IMR-90 (cell line): ENCODE results near the gene EMX1. TPM values are rescaled to one million over a fixed set of nuclear protein-coding genes. Genes with fewer than 3 reads are reported as not detected.

ENCODE experiments used
- ATAC-seq: fragments of 200-7000 bp; cut with Tn5 transposase; 2 replicates; pipeline ENCODE4 v1.9.1; 2020; ENCODE audit warnings: low read depth, mild to moderate bottlenecking, moderate library complexity
- BruUV-seq: library from RNA; stranded (reverse); fragments of 400-500 nt; replicated peaks from 2 replicates; lab custom pipeline; 2021; lab: Mats Ljungman, UMichigan
- CTCF ChIA-PET: fragments of 300-600 bp; formaldehyde crosslinking; extraction: SDS; loops from one replicate; lab custom pipeline; 2021; ENCODE audit warnings: antibody characterized with exemption; lab: Yijun Ruan, JAX
- POLR2A ChIA-PET: fragments of 300-600 bp; sonication (Branson Sonifier 250); formaldehyde crosslinking; loops from one replicate; lab custom pipeline; 2022; ENCODE audit warnings: antibody characterized with exemption; ENCODE audit not compliant: unreplicated experiment; lab: Charles Lee
- DNase-seq: peaks from one replicate; pipeline ENCODE4 v3.0.0; 2013
- H2AFZ ChIP-seq: replicated peaks from 2 replicates; pipeline ENCODE3; 2013; ENCODE audit warnings: low read length, mild to moderate bottlenecking; ENCODE audit not compliant: poor library complexity
- H2AK5ac ChIP-seq: 2 replicates; pipeline ENCODE4 v1.6.1; 2013; ENCODE audit warnings: low read depth, low read length, inconsistent platforms
- H2AK9ac ChIP-seq: replicated peaks from 2 replicates; pipeline ENCODE3; 2013; ENCODE audit warnings: mild to moderate bottlenecking, low read depth, low read length, moderate library complexity; ENCODE audit not compliant: poor library complexity
- H2BK120ac ChIP-seq: 2 replicates; pipeline ENCODE4 v1.6.1; 2013; ENCODE audit warnings: low read depth, low read length, inconsistent platforms
- H2BK15ac ChIP-seq: 3 replicates; pipeline ENCODE4 v1.6.1; 2013; ENCODE audit warnings: low read depth, low read length, inconsistent platforms
- H2BK20ac ChIP-seq: 2 replicates; pipeline ENCODE4 v1.6.1; 2013; ENCODE audit warnings: low read depth, mild to moderate bottlenecking, inconsistent platforms, low read length, moderate library complexity
- H2BK5ac ChIP-seq: 2 replicates; pipeline ENCODE4 v1.6.1; 2013; ENCODE audit warnings: mild to moderate bottlenecking, low read depth, low read length, inconsistent platforms; ENCODE audit not compliant: poor library complexity, severe bottlenecking
- H3K14ac ChIP-seq: replicated peaks from 2 replicates; pipeline ENCODE4 v1.6.1; 2013; ENCODE audit warnings: low read depth, low read length, inconsistent platforms
- H3K18ac ChIP-seq: 2 replicates; pipeline ENCODE4 v1.6.1; 2013; ENCODE audit warnings: low read depth, low read length, control low read depth
- H3K23ac ChIP-seq: 2 replicates; pipeline ENCODE4 v1.6.1; 2013; ENCODE audit warnings: low read depth, low read length, inconsistent platforms
- H3K27ac ChIP-seq: 2 replicates; pipeline ENCODE4 v1.5.1; 2013; ENCODE audit warnings: mild to moderate bottlenecking, control low read depth, low read length; ENCODE audit not compliant: insufficient read depth
- H3K27me3 ChIP-seq: 2 replicates; pipeline ENCODE4 v1.6.1; 2013; ENCODE audit warnings: low read length; ENCODE audit not compliant: control insufficient read depth, insufficient read depth
- H3K36me3 ChIP-seq: 2 replicates; pipeline ENCODE4 v1.6.1; 2013; ENCODE audit warnings: low read length, mixed read lengths; ENCODE audit not compliant: control insufficient read depth, insufficient read depth
- H3K4ac ChIP-seq: 2 replicates; pipeline ENCODE4 v1.6.1; 2013; ENCODE audit warnings: low read depth, low read length, inconsistent platforms
- H3K4me1 ChIP-seq: 2 replicates; pipeline ENCODE4 v1.6.1; 2013; ENCODE audit warnings: low read length, mixed read lengths; ENCODE audit not compliant: control insufficient read depth, insufficient read depth
- H3K4me2 ChIP-seq: 2 replicates; pipeline ENCODE4 v1.6.1; 2013; ENCODE audit warnings: low read depth, mild to moderate bottlenecking, control low read depth, low read length, moderate library complexity
- H3K4me3 ChIP-seq: 2 replicates; pipeline ENCODE4 v1.5.1; 2013; ENCODE audit warnings: low read depth, mild to moderate bottlenecking, control low read depth, low read length, moderate library complexity; ENCODE audit not compliant: insufficient read depth
- H3K56ac ChIP-seq: 2 replicates; pipeline ENCODE4 v1.6.1; 2013; ENCODE audit warnings: low read length, inconsistent platforms; ENCODE audit not compliant: insufficient read depth; ENCODE audit errors: extremely low read depth
- H3K79me1 ChIP-seq, 2 experiments: 2 replicates each; pipeline ENCODE4 v1.6.1; 2013; ENCODE audit warnings: low read length in 2 of 2, inconsistent platforms in 1 of 2, low read depth in 1 of 2
- H3K9ac ChIP-seq: 2 replicates; pipeline ENCODE4 v1.6.1; 2013; ENCODE audit warnings: low read depth, low read length, control low read depth
- H3K9me1 ChIP-seq: 2 replicates; pipeline ENCODE4 v1.6.1; 2013; ENCODE audit warnings: low read length, inconsistent platforms; ENCODE audit not compliant: insufficient read depth
- H3K9me3 ChIP-seq: 2 replicates; pipeline ENCODE4 v1.6.1; 2013; ENCODE audit warnings: low read length; ENCODE audit not compliant: control insufficient read depth, insufficient read depth
- H4K20me1 ChIP-seq: 2 replicates; pipeline ENCODE4 v1.6.1; 2013; ENCODE audit warnings: low read length, inconsistent platforms; ENCODE audit not compliant: insufficient read depth
- H4K5ac ChIP-seq: 2 replicates; pipeline ENCODE4 v1.6.1; 2013; ENCODE audit warnings: mild to moderate bottlenecking, low read depth, low read length, control low read depth
- H4K8ac ChIP-seq, 2 experiments: 2 replicates each; pipeline ENCODE4 v1.6.1; 2013; ENCODE audit warnings: low read depth in 2 of 2, low read length in 2 of 2, control low read depth in 1 of 2, inconsistent platforms in 1 of 2
- H4K91ac ChIP-seq: 2 replicates; pipeline ENCODE4 v1.6.1; 2013; ENCODE audit warnings: low read depth, low read length, inconsistent platforms; ENCODE audit not compliant: insufficient read depth
- BHLHE40 ChIP-seq: fragments of 150-350 bp; IDR thresholded peaks from 2 replicates; pipeline ENCODE4 v1.6.1; 2016; ENCODE audit warnings: mild to moderate bottlenecking, low read depth, low read length
- CEBPB ChIP-seq: IDR thresholded peaks from 2 replicates; pipeline ENCODE4 v1.6.1; 2012; ENCODE audit warnings: low read depth, low read length, improper control_type of control experiment
- ELK1 ChIP-seq: fragments of 150-350 bp; IDR thresholded peaks from 2 replicates; pipeline ENCODE4 v1.6.1; 2016; ENCODE audit warnings: low read depth, mild to moderate bottlenecking, low read length, moderate library complexity, borderline replicate concordance
- FOS ChIP-seq: fragments of 150-350 bp; IDR thresholded peaks from 2 replicates; pipeline ENCODE4 v1.6.1; 2016; ENCODE audit warnings: low read depth, low read length
- MAFK ChIP-seq: IDR thresholded peaks from 2 replicates; pipeline ENCODE4 v1.6.1; 2012; ENCODE audit warnings: low read depth, low read length, improper control_type of control experiment
- MXI1 ChIP-seq: IDR thresholded peaks from 2 replicates; pipeline ENCODE4 v1.6.1; 2012; ENCODE audit warnings: low read depth, mild to moderate bottlenecking, low read length, moderate library complexity, borderline replicate concordance
- POLR2A ChIP-seq: IDR thresholded peaks from 2 replicates; pipeline ENCODE4 v1.6.1; 2012; ENCODE audit warnings: mild to moderate bottlenecking, low read depth, low read length
- RAD21 ChIP-seq: IDR thresholded peaks from 2 replicates; pipeline ENCODE4 v1.6.1; 2012; ENCODE audit warnings: low read length, improper control_type of control experiment
- RCOR1 ChIP-seq: IDR thresholded peaks from 2 replicates; pipeline ENCODE4 v1.6.1; 2012; ENCODE audit warnings: mild to moderate bottlenecking, low read length, improper control_type of control experiment; ENCODE audit not compliant: insufficient replicate concordance
- RFX5 ChIP-seq: IDR thresholded peaks from 2 replicates; pipeline ENCODE4 v1.8.0; 2012; ENCODE audit warnings: low read depth, mild to moderate bottlenecking, low read length, moderate library complexity
- WGBS, 2 experiments: methylation state at CpG; one replicate each; pipeline versions ENCODE4 v1.1.5 to v1.1.7; 2013; ENCODE audit warnings: missing lambda C conversion rate in 2 of 2; ENCODE audit not compliant: insufficient read length in 1 of 2; ENCODE audit errors: extremely low coverage in 2 of 2; 5-methylcytosine and 5-hydroxymethylcytosine counted together
- dilution Hi-C: fragments of 300-500 bp; cut with HindIII; formaldehyde crosslinking; loops from one replicate; pipeline ENCODE4 v1.14.3; 2018; ENCODE audit warnings: low sequenced_read_pairs; ENCODE audit not compliant: unreplicated experiment
- in situ Hi-C: fragments of 300-500 bp; cut with MboI; formaldehyde crosslinking; loops from 3 replicates; pipeline ENCODE4 v1.14.3; 2019; ENCODE audit warnings: low sequenced_read_pairs, inconsistent platforms, mixed read lengths
- intact Hi-C: fragments of 100-400 bp; cut with micrococcal nuclease; formaldehyde crosslinking; loops from 2 replicates; pipeline ENCODE4 v1.10.0; 2022
- polyA plus RNA-seq, 3 experiments: library from polyadenylated mRNA; depleted of rRNA; stranded (reverse); fragments of >200 nt; gene quantifications; 2 replicates each; pipeline ENCODE4 v1.2.3, GENCODE V29; 2012; ENCODE audit warnings: low replicate concordance in 1 of 3
- total RNA-seq: library from RNA; depleted of rRNA; stranded (reverse); fragments of >200 nt; gene quantifications from 2 replicates; pipeline ENCODE4 v1.2.3, GENCODE V29; 2012

EMX1 gene
- total and polyA plus RNA-seq, 2 of the 4 experiments (the other 2 are of a cell fraction): not detected

- Histone ChIP-seq H3K4ac (no peak overlapping the region), H3K79me1 (no peaks in the 10 kb centered on the region), H2AK9ac (no peak overlapping the region), H2BK5ac (no peak overlapping the region), H4K20me1 (peaks cover 31% of the 10 kb centered on the region; the same call in 1 of the 2 replicates), H4K8ac (no peak overlapping the region), H3K14ac (no peak overlapping the region), H4K91ac (no peak overlapping the region), H3K56ac (no peak overlapping the region), H3K36me3 (no peaks in the 10 kb centered on the region), H3K4me2 (no peak overlapping the region), H3K27me3 (peaks cover 98% of the 10 kb centered on the region), H2BK15ac (no peak overlapping the region), H4K5ac (no peak overlapping the region), H3K9ac (no peak overlapping the region), H2BK120ac (no peak overlapping the region), H3K23ac (no peak overlapping the region), H2AFZ (peak overlapping the region; percentile 37), H3K27ac (no peak overlapping the region), H3K4me3 (no peak overlapping the region), H3K9me1 (no peaks in the 10 kb centered on the region), H3K18ac (no peak overlapping the region), H3K9me3 (peaks cover 24% of the 10 kb centered on the region), H2BK20ac (no peak overlapping the region), H2AK5ac (no peak overlapping the region), H3K4me1 (no peaks in the 10 kb centered on the region)
- no TSS peak for BruUV-seq
- ChIA-PET CTCF (no interaction called here), POLR2A (no interaction called here)
- dilution Hi-C loops: no loop called here
- TF ChIP-seq POLR2A (no peak), MXI1 (no peak), BHLHE40 (no peak), MAFK (no peak), FOS (no peak), RCOR1 (no peak), ELK1 (no peak), RFX5 (no peak), CEBPB (no peak), RAD21 (no peak)
- ATAC-seq (no peak), DNase-seq (no peak)
- 2% methylated on average over 13 of the region's 36 CpGs; no CpG with 5 or more reads in 1 of the 2 experiments for WGBS, 2 experiments
- intact Hi-C loops: no loop called here
- in situ Hi-C loops: no loop called here
These were observed 6.6 kb downstream of the EMX1 start for GRCh38 chr2:72923833-72924352.
